HG03442 (cell line): ENCODE results near the gene TPSB2.
"Not testable (repeated sequence)": the region's sequence is repeated elsewhere in the genome, so short reads cannot be mapped to it uniquely, and the experiment has no call there.

Experiments
- ATAC-seq: cut with Tn5 transposase; IDR thresholded peaks from one replicate; pipeline ENCODE4 v1.9.1; 2021; ENCODE audit warnings: mild to moderate bottlenecking, moderate library complexity; ENCODE audit not compliant: unreplicated experiment

The TPSB2 gene

DNA sequence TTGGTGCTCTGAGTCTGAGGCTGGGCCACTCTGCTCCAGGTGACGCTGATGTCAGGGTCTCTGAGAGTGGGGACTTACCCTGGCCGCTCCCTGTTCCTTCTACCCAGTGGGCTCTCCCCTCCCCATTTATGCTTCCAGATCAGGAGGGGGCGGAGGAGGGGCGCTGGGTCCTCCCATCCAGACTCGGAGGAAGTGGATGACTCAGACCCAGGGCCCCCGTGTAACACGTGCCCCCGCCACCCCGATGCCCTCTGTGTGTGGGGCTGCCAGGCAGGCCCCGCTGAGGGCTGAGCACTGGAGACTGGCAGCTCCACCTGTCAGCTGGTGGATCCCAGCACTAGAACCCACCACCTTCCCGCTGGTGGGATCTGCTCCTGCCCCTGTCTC, at the start of gene TPSB2:
TPSB2 (minus strand) TSS at position 101 of the 387 bp plus-strand sequence. CDS start 233 bp downstream, outside the sequence.
- ATAC-seq, result not testable (repeated sequence)

DNA sequence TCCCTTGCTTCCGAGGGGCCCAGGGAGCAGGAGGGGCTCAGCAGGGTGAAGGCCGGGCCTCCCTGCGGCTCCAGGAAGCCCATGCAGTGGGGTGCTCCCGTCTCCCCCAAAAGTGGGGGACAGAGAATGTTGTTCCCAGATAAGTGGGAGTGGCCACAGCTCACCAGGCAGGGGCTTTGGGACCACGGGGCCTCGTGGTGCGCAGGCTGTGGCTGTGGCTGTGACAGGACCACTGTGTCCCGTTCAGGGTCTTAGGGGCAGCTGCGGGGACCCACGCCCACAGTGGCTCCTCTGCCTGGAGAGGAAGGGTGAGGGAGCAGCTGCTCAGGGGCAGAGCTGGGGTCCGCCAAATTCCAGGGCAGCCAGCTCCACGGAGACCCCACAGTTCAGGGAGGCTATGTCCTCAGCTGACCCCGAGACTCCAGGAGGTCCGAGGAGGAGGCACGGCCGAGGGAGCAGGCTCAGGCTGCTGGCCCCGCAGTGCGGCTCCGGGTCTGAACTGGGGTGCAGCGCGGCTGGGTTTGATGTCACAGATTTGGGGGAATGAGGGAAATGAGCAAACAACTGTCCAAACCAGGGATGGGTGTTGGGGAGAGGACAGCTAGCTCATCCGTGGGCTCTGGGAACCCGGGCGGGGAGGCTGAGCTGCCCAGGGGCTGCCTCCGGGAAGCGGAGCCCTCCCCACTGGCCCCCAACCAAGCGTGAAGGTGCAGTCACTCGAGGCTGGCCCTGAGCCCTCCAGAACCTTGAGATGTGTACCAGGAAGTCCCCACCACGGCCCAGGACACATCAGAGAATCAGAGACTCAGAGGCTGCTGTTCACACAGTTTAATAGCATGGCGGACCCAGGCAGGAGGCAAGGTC, 49.3 kb upstream of the TPSB2 start:
- no peak for ATAC-seq

GRCh38 chr16:1278477-1278876, 48.5 kb upstream of the TPSB2 start:
- ATAC-seq, result no peak

- no peak for ATAC-seq
Measured at GRCh38 chr16:1277617-1278282, 47.8 kb upstream of the TPSB2 start.

DNA sequence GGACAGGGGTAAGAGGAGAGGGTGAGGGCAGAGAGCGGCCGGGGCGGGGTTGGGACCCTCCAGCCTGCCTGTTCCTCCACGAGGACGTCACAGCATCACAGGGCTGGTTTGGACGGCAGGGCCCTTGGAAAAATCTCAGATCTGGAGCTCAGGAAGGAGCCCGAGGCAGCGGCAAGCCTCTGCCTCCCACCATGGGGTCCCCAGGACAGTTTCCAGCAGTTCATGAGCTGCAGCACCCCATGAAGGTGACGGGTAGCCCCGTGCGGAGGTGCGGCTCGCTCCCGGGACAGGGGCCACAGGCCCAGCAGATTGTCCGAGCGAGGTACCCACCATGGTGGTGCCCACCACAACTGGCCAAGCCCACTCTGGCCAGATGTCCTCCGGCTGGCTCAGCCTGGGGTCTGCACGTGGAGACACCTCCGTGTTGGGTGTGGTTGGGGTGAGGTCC, 47.2 kb upstream of the TPSB2 start:
- ATAC-seq, result no peak

- ATAC-seq, result no peak
Measured at GRCh38 chr16:1276580-1276878, 46.5 kb upstream of the TPSB2 start.

GRCh38 chr16:1275791-1276579, 46.0 kb upstream of the TPSB2 start:
- no peak for ATAC-seq

DNA sequence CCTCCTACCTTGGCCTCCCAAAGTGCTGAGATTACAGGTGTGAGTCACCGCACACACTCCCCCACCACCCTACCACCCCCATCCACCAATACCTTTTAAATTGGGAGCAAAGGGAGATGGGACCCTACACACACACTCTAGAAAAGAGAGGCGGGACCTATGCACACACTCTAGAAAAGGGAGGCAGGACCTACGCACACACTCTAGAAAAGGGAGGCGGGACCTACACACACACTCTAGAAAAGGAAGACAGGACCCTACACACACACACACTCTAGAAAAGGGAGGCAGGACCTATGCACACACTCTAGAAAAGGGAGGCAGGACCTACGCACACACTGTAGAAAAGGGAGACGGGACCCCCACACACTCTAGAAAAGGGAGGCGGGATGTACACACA, 44.8 kb upstream of the TPSB2 start:
- no peak for ATAC-seq

DNA sequence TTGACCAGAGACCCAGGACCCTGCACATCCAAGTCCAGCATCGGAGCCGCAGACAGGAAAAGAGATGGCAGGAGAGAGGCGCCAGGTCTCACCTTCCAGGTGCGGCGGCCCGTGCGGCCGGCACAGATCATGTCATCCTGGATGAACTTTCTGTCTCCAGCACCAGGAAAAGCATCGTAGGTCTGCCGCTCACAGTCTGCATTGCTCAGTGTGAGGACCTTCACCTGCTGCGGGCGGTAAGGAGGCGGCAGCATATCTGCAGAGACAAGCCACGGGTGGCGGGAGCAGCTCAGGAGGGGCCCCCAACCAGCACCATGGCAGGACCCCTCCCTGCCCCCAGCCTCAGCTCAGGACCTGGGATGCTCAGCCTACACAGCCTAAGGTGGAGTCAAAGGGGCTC, 43.8 kb upstream of the TPSB2 start:
- no peak for ATAC-seq

- ATAC-seq, result no peak
Measured at GRCh38 chr16:1272453-1273198, 42.6 kb upstream of the TPSB2 start.

- ATAC-seq, result not testable (repeated sequence)
Measured at GRCh38 chr16:1271724-1272413, 41.9 kb upstream of the TPSB2 start.

DNA sequence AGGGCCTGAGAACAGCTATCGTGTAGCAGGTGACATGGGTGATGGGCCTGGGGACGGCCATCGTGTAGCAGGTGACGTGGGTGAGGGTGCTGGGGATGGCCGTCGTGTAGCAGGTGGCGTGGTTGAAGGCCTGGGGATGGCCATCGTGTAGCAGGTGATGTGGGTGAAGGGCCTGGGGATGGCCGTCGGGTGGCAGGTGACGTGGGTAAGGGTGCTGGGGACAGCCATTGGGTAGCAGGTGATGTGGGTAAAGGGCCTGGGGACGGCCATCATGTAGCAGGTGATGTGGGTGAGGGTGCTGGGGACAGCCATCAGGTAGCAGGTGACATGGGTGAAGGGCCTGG, 41.4 kb upstream of the TPSB2 start:
- ATAC-seq, result no peak

DNA sequence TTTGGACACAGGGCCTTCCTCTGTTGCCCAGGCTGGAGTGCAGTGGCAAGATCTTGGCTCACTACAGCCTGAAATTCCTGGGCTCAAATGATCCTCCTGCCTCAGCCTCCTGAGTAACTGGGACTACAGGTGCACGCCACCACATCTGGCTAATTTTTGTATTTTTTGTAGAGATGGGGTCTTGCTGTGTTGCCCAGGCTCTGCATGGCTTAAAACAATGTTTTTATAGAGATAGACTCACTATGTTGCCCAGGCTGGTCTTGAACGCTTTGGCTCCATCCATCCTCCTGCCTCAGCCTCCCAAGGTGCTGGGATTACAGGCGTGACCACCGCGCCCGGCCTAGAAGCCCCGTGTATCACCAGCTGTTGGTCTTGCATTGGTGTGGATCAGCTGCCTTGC, 39.4 kb upstream of the TPSB2 start:
- ATAC-seq, result not testable (repeated sequence)

DNA sequence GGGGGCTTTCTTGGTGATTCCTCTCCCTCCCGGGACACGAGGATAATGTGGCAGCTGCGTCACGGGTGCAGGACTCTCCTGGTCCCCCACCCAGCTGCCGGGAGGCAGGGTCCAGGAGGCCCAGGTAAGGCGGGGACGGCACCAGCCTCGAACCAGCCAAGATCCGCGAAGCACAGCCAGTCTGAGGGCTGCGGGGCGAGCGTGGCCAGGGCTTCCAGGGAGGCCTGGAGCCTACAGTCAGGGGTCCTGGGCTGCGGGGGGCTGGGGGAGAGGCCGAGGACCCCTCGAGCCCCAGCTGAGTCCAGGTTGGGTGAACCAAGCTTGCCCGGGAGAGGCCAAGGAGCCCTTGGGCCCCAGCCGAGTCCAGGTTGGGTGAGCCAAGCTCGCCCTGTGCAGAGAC, 35.8 kb upstream of the TPSB2 start:
- ATAC-seq, result no peak

DNA sequence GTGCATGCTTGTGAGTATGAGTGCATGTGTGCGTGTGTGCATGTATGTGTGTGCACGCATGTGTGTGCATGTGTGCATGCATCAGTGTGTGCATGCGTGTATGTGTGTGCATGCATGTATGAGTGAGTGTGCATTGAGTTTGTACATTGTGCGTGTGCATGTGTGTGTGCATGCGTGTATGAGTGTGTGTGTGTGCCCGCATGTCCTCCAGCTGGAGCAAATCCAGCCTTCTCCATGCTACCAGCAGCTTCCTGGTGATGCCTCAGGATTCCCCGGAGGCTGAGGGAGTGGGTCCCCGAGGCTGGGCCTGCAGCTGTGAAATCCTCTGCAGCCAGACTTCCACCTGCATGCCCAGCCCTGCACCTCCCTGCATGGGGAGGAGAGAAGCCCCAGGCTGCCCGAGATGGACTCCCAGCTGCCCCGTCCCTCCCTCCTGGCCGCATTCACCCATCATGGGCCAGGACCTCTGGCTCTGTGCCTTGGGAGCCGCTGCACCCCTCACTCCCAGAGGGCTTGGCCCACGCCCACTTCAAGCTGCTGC, 35.2 kb upstream of the TPSB2 start:
- no peak for ATAC-seq

DNA sequence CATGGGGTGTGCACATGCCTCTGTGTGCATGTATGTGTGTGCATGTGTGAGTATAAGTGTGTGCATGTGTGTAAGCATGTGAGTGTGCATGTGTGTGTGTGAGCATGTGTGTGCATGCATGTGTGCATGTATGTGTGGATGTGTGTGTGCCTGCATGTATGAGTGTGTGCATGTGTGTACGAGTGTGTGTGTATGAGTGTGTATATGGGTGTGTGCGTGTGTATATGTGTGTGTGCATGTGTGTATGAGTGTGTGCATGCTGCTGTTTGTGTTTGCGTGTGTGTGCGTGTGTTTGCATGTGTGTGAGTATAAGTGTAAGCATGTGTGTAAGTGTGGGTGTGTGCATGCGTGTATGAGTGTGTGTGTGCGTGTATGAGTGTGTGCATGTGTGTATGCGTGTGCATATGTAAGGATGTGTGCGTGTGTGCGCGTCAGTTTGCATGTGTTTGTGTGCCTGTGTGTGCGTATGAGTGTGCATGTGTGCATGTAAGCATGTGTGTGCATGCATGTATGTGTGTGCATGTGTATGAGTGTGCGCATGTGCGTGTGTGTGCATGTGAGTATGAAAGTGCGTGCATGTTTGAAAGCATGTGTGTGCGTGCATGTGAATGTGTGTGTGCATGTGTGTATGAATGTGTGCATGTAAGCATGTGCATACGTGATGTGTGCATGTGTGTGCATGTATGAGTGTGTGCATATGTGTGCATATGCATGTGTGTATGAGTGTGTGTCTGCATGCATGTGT, 34.5 kb upstream of the TPSB2 start:
- no peak for ATAC-seq

DNA sequence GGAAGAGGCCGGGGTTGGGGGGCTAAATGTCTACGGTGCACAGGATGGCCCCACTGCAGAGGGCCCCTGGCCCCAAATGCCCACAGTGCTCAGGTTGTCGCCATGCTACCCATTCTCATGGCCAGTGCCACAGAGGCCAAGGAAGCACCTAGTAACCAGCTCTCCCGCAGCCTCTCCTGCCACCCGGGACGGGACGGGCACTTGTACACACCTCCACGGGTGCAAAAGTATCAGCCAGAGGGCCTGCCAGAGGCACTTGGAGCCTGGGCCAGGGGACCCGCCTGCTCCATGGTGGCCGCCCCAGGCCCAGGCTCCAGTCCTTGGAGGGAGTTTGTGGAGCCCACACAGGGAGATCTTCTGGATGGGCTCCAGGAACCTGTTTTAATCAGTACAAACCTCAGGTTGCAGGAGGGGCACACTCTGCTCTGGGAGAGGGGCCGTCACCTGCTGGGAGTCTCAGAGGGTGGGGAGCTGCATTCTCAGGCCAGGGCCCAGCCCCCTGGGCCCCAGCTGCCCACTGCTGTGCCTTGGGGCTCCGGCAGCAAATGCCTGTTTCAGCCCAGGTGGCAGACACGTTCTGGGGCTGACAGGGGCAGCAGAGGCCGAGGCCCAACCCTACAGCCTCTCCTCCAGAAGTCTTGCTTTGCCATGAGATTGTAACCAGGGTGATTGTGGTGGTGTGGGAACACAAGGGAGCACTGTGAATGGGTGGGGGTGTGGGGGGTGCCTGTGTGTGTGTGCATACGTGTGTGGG, 33.8 kb upstream of the TPSB2 start:
- ATAC-seq, result no peak

- ATAC-seq, result no peak
Measured at GRCh38 chr16:1262846-1263221, 32.9 kb upstream of the TPSB2 start.
